HG02798 (cell line): Measurements from ENCODE around the gene TECPR2.

Source experiments
- ATAC-seq: cut with Tn5 transposase; IDR thresholded peaks from one replicate; pipeline ENCODE4 v1.9.1; 2021; ENCODE audit warnings: mild to moderate bottlenecking; ENCODE audit not compliant: unreplicated experiment, poor library complexity

TECPR2 gene

DNA sequence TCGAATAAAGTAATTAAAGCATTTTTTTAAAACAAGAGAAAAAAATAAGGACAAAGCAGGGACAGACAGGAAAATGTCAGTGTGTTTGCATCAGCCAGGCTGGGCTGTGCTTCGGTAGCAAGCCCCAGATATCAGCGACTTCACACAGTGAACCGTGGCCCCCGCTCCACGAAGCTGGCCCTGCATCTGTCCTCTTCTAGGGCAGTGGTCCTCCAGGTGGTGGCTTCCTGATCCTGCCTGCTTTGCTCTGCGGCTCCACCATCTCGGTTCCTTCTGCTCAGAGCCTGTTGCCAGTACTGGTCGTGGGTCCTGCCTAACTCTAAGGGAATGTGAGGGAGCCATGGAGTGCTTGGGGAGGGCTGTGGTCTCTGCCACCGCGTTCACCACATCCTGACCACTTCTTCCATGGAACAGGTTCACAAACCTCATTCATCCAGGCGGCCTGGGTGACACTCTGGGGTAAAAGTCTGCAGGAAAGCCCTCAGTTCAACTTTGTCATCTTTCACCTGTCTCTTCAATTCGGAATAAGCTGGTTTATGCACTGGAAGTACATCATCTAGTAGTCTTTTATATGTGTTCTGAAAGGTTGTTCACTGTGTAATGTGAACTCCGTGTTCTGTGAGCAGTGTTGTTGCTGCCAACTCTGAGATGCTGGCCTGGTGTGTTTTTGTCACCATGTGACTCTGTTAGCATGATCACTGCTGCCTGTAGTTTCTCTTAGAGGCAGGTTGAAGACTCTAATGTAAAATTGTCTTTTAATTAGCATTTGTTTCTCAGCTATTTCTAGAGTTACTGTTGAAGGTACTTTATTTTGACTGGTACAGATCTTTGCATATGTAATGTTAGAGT is 99.0 kb downstream of the TECPR2 start:
- ATAC-seq, result no peak

DNA sequence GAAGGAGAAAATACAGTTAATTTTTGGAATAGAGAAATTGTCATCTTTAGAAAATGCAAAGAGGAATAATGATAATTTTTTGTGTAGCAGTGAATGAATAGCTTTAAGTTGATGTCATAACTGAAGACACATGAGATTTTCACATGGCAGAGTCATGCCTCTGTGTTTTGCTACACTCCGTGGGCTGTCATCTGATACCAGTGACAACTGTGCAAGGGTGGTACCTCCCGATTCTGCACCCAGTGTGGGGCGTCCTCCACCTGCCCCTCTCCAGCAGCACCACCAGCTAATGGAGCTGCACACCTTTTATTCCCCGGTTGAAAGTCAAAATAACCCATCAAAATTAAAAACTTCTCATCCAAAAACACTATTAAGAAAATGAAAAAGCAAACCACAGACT is 99.7 kb downstream of the TECPR2 start:
- ATAC-seq, result no peak

DNA sequence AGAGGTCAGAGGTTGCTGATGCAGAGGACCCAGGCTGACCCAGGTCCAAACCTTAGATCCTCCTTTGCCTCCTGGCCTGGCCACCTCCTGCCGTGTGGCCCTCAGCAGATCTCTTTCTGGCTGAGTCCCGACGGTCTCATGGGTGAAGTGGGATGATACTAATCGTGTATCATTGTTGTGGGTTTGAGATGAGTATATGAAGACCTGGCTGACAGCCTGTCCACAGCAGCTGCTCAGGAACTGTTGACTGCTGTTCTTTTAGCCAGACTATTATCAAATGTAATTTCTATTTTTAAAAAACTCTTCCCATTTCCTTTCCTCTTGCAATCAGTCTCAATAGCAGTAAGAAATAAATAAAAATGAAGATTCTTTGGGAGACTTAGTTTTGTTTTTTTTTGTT is 101.3 kb downstream of the TECPR2 start:
- no peak for ATAC-seq

DNA sequence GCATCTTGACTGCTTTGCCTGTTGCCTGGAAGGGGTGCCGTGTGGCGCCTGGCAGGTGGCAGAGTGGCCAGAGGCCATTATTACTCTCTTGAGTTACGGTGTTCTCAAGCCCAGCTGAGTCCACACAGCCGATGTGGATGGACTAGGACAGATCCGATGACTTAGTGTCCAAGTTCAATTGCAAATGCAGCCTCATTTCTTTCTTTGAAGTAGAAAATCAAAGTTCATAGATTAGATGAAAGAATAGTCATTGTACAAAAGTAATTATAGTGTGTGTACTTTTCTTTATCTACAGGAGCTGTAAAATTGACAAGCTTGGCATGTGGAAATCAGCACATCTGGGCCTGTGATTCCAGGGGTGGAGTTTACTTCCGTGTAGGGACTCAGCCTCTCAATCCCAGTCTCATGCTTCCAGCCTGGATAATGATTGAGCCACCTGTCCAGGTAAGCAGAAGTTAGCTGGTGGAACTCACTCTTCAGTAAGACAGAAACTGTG is 102.2 kb downstream of the TECPR2 start:
- ATAC-seq, result no peak

DNA sequence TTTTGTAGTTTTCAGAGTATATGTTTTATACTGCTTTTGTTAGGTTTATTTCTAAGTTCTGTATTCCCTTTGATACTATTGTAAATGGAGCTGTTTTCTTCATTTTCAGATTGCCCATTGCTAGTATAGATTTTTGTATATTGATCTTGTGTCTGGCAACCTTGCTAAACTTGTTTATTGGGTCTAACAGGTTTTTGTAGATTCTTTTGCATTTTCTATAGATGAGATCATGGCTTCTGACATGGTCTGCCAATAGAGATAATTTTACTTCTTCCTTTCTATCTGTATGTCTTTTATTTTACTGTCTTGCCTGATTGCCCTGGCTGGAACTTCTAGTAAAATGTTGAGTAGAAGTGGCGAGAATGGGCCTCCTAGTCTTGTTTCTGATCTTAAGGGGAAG is 106.5 kb downstream of the TECPR2 start:
- ATAC-seq, result no peak

DNA sequence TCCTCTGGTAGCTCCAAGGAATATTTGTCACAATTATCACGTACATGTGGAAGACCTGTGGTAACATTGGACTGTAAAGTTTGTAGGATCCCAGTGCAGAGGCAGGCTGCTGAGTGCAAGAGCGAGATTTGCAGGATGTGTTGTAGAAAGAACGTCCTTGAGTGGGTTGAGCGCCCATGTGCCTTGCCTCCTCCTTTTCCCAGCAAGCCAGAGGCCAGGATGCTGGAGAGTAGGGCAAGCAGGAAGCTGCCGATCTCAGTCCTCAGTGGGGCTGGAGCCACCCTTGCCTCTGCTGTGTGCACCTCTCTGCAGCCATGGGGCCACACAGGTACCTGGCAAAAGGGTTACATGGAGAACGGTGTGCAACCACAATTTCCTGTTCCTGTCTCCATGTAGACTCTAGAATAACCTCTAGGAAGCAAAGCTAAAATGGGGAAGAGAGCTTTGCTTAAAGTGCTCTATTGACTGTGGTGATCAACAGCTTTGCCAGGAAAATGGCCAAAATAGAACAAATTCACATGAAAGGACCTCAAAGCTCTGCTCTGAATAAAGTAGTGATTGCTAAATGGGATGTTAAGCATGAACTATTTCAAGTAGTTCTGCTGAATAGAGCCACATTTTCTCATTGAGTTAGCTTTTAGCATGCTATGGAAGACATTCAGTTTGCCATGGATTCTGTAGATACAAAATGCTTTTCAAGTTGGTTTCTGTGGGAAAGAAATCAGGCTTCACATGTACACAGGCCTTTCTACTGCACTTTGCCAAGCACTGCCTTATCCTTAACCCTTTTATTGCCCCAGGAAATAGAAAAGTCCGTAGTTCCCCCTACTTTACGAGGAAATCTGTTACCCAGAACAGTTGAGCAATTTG is 109.4 kb downstream of the TECPR2 start:
- no peak for ATAC-seq

DNA sequence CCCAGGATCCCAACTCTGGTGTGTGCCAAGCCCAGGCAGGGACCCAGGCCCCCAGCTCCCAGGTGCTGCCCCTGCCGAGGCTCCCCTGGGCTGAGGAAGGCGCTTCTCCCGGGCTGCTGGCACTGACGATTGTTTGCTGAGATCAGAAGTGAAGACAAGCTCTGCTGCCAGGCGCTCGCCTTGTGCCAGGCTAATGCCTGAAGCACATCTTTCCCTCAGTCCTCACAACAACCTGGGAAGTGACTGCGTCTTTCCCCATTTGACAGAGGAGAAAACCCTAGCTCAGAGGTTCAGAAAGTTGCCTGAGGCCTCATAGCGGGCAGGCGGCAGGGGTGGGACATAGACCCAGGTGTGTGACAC is 110.0 kb downstream of the TECPR2 start:
- ATAC-seq, result no peak

DNA sequence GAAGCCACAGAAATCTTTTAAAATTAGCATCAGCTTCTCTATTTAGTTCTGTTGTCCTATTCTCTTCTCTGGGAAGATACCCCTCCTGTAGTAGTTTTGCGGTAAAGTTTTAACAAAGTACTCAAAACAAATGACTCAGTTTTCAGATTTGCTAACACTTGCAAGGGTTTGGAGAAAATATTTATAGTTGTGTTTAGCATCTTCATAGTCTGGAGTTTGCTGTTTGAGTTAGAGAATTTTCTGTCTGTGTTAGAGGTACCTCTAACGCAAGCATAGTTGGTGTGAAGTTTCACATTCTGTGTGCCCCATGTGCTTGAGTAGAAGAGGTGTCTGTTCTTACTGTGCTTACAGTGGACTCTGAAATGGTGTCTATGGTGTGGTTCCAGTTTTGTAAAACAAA is 110.8 kb downstream of the TECPR2 start:
- ATAC-seq, result no peak

DNA sequence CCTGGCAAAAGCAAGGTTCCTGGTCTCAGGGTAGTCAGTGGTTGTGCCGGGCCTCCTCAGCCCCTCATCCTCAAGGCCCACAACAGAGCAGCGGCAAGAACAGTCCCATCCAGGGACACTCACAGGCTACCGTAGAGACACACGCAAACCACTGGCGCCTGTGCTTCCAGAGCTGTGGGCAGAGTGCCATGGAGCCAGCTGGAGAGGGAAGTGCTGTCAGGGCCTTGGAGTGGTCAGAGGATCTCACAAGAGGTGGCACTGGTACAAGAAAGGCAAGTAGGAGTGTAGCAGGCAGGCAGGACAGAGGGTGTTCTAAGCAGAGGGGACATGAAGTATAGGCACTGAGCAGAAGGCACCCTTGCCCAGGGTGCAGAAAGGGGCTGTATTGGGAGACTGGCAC is 112.2 kb downstream of the TECPR2 start:
- no peak for ATAC-seq

DNA sequence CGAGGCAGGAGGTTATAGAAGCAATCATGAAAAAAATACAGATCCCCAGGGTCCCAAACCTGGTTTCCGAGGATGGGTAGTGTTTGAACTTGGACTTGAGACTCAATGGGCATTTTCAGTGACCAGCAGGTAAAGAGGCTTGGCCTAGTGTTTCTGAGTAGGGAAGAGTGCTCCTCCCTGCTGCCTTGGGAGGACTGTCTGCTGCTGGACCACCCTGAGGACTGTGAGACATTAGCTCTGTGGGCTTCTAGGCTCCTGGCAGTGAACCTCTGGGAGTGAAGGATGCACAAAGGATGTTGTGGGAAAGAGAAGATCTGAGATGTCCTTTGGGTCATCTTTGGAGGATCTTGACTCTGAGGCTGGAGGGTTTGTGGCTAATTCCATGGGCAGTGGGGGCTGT is 116.4 kb downstream of the TECPR2 start:
- ATAC-seq, result no peak

DNA sequence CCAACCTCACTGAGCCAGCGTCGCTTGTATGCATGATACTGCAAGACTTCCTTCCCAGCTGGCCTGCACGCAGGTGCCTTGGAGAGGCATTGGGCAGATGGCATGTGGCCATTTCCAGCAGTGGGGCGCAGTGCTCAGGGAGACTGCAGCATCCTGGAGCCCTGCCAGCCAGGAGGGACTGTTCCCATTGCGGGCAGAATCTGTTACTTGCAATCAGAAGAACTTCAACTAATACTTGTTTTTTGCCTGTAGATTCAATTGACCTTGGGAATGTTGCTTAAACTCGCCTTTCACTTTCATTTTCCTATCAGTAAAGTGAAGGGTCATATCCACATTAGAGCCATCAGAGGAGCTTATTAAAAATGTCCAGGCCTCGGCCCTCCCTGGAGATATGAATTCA is 117.0 kb downstream of the TECPR2 start:
- no peak for ATAC-seq

DNA sequence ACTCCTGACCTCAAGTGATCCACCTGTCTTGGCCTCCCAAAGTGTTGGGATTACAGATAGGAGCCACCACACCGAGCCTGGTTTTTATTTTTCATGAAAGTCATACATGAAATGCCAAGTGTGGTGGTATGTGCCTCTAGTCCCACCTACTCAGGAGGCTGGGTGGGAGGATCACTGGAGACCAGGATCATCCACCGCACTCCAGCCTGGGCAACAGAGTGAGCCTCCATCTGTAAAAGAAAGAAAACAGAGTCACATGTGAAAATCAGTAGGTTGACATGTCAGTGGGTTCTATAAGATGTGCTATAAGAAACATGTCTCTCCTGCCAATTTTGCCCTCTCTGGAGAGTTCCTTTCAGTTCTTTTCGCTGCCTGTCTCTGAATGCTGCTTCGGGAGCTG is 118.6 kb downstream of the TECPR2 start:
- ATAC-seq, result no peak

DNA sequence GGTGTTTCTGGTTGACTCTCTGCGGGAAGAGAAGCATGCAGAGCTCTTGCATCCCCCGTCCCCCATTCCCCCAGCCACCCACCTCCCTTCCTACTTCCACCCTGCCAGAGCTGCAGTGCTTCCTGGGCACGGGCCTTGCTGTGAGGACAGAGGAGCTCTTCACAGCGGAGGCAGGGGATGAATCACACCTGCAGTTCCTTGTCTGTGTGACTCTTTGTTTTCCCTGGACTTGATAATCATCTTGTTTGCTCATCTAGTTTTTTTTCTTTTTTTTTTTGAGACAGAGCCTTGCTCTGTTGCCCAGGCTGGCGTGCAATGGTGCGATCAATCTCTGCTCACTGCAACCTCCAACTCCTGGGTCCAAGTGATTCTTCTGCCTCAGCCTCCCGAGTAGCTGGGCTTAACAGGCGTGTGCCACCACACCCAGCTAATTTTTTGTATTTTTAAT is 119.1 kb downstream of the TECPR2 start:
- ATAC-seq, result no peak

DNA sequence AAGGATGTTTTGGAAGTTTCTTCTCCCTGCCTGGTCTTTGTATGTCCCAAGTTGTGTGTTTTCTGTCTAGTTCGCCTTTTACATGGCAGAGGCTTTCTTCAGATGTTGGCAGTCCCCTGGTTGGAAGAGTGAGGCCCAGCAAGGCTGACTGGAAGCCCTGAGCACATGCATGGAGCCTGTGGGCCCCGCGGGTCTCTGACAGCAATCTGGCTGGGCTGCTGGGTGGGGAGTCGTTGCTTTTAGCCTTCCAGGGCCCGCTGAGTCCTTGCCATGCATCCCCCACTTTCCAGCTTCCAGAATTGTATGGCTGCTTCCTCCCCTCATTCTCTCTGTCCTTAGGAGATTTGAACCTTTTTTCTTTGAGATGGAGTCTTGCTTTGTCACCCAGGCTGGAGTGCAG is 121.6 kb downstream of the TECPR2 start:
- ATAC-seq, result no peak

DNA sequence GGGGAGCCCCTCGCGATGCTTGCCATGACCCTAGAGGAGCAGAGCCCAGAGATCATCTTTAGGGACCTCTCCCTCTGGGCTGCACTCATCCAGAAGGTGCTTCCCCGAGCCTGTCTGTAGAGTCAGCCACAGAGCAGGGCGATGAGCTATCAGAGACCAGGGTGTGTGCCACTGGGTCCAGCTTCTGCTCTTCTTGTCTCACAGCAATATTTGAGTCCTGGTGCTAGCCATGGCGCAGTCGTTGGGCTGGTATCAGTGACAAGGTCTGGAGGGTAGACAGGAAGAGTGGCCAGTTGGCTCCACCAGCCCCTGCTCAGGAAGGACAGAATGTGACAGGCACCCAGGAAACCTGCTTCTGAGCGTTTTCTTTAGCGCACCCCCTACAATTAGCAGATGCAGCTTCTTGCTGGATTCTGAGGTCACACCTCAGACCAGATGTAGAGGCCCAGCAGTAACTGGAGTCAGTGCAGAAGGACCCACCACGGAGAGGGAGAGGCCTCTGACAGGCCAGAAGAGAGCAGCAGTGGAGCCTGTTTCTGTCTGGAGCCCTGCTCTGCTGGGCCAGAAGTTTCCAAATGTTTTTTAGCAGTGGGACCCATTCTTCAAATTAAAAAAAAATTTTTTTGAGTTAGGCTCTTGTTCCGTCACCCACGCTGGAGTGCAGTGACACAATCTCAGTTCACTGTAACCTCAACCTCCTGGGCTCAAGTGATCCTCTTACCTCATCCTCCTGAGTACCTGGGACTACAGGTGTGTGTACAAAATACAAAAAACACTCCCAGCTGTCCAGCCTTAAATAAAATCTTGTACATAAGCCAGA is 123.2 kb downstream of the TECPR2 start:
- no peak for ATAC-seq

DNA sequence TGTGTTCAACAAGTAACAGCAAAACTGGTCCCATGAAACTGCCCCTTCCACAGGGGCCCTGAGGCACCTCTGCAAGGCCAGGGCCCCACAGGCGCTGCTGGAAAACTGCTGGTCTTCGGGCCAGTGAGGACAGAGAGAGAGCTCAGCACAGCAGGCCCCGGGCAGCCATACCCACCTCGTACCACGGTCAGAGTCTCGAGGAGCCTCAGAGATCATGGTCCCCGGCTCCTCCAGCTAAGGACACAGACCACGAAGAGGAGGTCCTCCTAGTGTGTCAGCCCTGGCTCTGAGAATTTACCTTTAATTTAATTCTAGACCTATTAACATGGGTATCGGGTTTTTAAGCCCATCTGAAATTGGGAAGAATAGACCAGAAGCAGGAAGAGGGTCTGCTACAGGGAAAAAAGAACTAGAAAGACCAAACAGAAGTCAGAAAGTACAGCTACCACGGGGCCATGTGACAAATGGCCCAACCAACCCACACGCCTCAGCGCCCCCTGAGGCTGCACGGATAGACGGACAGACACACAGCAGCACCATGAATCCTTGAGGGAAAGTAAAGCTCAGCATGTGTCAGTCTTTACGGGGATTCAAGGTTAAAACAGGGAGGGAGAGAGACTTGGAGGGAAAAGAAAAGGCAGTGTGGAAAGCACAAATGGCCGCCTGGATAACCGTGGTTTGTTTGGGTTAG is 123.9 kb downstream of the TECPR2 start:
- no peak for ATAC-seq

DNA sequence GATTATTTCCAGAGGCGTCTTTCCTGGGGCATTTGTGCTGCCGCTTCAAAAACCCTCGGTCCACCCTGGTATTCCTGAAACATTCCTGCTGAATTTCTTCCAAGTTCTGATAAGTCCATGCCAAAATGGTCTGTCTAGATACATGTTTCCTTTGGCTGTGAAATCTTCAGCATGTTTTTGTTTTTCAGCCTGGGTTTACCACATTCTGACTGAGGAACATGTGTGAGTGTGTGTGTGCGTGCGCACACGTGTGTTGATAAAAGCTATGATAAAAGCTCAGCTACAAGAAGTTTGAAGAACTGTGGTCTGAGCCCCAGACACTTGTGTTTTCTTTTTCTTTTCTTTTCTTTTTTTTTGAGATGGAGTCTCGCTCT is 124.5 kb downstream of the TECPR2 start:
- no peak for ATAC-seq

DNA sequence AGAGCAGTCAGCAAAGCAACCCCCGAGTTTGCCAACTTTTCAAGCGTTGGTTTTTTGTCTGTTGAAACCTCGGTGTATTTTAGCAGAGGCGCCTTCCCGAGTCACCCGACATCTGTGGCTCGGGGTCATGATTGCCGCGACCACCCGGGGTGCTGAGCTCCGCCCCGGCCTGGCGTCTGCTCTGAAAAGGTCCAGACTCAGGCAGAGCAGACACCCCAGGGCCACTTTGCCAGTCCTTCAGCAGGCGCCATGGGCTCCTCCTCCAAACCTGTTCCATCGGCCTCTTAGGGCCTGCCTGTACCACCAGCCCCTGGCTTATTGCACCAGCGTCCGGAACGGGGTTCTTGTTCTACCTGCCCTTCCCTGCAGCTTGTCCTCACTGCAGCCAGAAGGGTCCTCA is 127.7 kb downstream of the TECPR2 start:
- ATAC-seq, result no peak

DNA sequence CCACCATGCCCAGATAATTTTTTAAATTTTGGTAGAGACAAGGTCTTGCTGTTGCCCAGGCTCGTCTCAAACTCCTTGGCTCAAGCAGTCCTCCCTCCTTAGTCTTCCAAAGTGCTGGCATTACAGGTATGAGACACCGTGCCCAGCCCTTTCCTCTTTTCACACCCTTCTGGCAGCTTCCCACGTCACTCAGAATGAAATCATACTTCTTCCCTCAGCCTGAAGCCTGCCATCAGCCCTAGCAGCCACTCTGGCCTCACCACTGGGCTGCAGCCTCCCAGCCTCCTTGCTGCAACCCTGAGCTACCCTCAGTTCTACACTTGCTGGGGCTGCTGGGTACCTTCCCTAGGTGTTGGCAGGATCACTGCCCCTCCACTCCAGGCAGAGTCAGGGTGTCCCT is 128.6 kb downstream of the TECPR2 start:
- ATAC-seq, result no peak
